Dendritic cell treated with granulocyte-macrophage colony-stimulating factor and Interleukin-4, amounts not matched to agents 40 ng/mL and 50 ng/mL, for 4 days (primary cell): Measurements from ENCODE around the gene KCTD3.

Experiments used
- H3K27ac Mint-ChIP-seq: one replicate; pipeline ENCODE4 v1.8.0; 2022; ENCODE audit warnings: mild to moderate bottlenecking, mixed read lengths
- H3K27me3 Mint-ChIP-seq: one replicate; pipeline ENCODE4 v1.8.0; 2022; ENCODE audit warnings: mild to moderate bottlenecking, mixed read lengths
- H3K36me3 Mint-ChIP-seq: one replicate; pipeline ENCODE4 v1.8.0; 2022; ENCODE audit warnings: low read depth, mixed read lengths
- H3K4me1 Mint-ChIP-seq: one replicate; pipeline ENCODE4 v1.8.0; 2022; ENCODE audit warnings: low read depth, mixed read lengths
- H3K4me3 Mint-ChIP-seq: one replicate; pipeline ENCODE4 v1.8.0; 2022; ENCODE audit warnings: mild to moderate bottlenecking, moderate library complexity, mixed read lengths
- H3K9me3 Mint-ChIP-seq: one replicate; pipeline ENCODE4 v1.8.0; 2022; ENCODE audit warnings: mixed read lengths
- intact Hi-C: fragments of 100-400 bp; cut with micrococcal nuclease; formaldehyde crosslinking; loops from one replicate; pipeline ENCODE4 v1.15.0; 2022

The KCTD3 gene

DNA sequence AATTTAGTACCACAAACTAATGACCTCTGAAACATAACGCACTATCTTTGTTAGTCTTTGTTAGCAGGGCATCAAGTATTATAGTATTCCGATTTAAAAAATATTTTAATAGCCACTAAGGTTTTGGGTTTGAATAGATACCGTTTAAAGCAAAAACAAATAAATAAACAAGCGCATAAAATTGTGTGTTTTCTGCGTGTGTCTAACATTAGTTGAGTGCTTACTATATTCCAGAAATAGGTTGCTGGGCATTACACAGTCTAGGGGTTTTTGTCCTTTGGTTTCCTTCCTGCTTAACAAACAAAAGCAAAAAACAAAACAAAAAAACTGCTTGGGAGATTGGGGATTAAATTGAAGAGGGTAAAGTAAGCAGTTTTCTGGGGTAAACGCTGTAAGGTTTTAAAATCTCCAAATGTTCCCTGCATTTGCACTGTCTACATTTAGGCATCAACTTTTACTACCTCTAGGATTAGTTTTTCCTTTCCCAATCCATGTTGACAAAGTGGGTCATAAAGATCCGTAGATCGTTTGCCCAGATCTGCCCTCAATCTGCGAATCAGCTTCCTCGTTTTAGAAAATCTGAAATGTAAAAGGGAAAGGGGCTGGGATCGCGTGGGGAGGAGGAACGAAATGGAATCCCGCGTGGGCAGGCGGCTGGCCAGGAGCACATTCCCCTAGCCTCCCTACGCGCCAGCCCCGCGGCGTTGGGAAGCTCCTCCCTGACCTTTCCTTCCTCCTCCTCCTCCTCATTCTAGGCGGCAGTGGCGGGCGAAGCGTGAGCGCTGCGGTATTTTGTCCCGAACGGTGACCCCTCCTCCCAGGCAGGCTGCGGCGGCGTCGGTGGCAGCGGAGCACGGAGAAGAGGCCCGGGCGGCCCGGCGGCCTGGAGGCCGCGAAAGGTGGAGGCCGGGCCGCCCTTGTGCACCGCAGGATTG is at the start of gene KCTD3:
KCTD3 (plus strand) TSS at position 749 of the 935 bp plus-strand sequence. CDS start 382 bp downstream, outside the sequence.
- Mint-ChIP-seq H3K27ac (peak within 1 kb of the TSS; percentile 91), H3K27me3 (no peaks in the 10 kb centered on the region), H3K36me3 (peaks cover 12% of the 10 kb centered on the region), H3K4me3 (peak within 1 kb of the TSS; percentile 89), H3K9me3 (no peaks in the 10 kb centered on the region), H3K4me1 (peaks cover 15% of the 10 kb centered on the region)
- intact Hi-C loops, result no loop called here

DNA sequence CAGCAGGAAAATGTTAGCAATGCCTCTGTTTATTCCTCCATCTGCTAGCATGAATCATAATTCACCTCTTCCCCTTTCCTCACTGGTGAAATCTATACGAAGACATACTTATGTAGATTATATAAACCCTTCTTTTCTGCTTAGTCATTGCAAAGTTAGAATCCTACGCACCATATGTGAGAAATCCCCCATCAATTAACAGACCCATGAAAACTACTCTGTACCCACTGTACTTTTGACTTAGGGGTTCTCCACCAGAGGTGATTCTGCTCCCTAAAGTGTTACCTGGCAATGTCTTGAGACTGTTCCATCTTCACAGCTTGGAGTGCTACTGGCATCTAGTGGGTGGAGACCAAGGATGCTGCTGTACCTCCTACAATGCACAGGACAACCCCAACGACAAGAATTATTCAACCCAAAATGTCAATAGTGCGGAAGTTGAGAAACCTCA is 49.6 kb upstream of the KCTD3 start:
- H3K36me3 Mint-ChIP-seq, result no peaks in the 10 kb centered on the region
- H3K9me3 Mint-ChIP-seq, result peaks cover 9% of the 10 kb centered on the region
- H3K27ac Mint-ChIP-seq, result no peak overlapping the region
- peaks cover 5% of the 10 kb centered on the region for H3K4me1 Mint-ChIP-seq
- intact Hi-C loops, result no loop called here
- H3K27me3 Mint-ChIP-seq, result peaks cover 2% of the 10 kb centered on the region
- no peak overlapping the region for H3K4me3 Mint-ChIP-seq

- Mint-ChIP-seq H3K9me3 (no peaks in the 10 kb centered on the region), H3K4me1 (peaks cover 5% of the 10 kb centered on the region), H3K27me3 (peaks cover 2% of the 10 kb centered on the region), H3K36me3 (no peaks in the 10 kb centered on the region), H3K4me3 (no peak overlapping the region), H3K27ac (no peak overlapping the region)
- intact Hi-C loops, result no loop called here
These were observed 48.5 kb upstream of the KCTD3 start for GRCh38 chr1:215518594-215518993.

DNA sequence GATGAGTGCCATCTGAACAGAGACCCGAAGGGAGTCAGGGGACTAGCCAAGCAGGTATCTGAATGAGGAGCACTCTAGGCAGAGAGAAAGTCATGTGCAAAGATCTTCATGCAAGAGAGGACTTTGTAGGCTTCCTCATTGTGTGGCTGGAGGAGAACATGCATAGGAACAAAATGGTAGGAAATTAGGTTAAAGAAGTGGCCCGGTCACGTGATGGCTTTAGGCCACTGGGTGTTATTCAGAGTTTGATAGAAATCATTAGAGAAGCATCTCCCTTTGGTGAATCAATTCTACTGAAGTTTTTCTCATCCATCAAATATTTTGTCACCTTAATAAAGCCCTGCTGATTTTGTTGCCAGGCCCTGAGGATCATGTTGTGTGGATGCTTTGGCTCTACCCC is 45.8 kb upstream of the KCTD3 start:
- peaks cover 3% of the 10 kb centered on the region for H3K27me3 Mint-ChIP-seq
- intact Hi-C loops, result no loop called here
- H3K9me3 Mint-ChIP-seq, result no peaks in the 10 kb centered on the region
- H3K4me3 Mint-ChIP-seq, result no peak overlapping the region
- H3K36me3 Mint-ChIP-seq, result no peaks in the 10 kb centered on the region
- H3K4me1 Mint-ChIP-seq, result peaks cover 5% of the 10 kb centered on the region
- H3K27ac Mint-ChIP-seq, result no peak overlapping the region

GRCh38 chr1:215523128-215523861 is 43.8 kb upstream of the KCTD3 start:
- Mint-ChIP-seq H3K4me1 (no peaks in the 10 kb centered on the region), H3K36me3 (no peaks in the 10 kb centered on the region), H3K4me3 (no peak overlapping the region), H3K9me3 (no peaks in the 10 kb centered on the region), H3K27me3 (peaks cover 3% of the 10 kb centered on the region), H3K27ac (no peak overlapping the region)
- intact Hi-C loops, result no loop called here

DNA sequence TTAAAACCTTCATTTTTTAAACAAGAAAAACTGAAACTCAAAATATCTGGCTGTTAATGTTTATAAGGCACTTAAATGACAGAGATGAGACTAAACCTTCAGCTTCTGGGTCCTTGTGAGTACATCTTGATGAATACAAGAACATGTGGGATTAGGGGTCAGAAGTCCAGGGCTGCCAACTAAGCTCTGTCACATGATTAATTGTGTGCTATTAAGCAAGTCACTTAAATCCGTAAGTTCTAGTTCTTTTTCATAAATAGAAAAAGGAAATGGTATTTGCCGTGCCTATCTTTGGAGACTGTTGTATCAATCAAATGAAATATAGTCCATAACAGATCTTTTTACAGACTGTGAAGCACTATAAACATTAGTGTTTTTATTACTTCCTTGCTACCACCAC is 43.2 kb upstream of the KCTD3 start:
- Mint-ChIP-seq H3K27me3 (peaks cover 3% of the 10 kb centered on the region), H3K27ac (no peak overlapping the region), H3K4me1 (no peaks in the 10 kb centered on the region), H3K9me3 (no peaks in the 10 kb centered on the region), H3K36me3 (no peaks in the 10 kb centered on the region), H3K4me3 (no peak overlapping the region)
- intact Hi-C loops, result no loop called here

DNA sequence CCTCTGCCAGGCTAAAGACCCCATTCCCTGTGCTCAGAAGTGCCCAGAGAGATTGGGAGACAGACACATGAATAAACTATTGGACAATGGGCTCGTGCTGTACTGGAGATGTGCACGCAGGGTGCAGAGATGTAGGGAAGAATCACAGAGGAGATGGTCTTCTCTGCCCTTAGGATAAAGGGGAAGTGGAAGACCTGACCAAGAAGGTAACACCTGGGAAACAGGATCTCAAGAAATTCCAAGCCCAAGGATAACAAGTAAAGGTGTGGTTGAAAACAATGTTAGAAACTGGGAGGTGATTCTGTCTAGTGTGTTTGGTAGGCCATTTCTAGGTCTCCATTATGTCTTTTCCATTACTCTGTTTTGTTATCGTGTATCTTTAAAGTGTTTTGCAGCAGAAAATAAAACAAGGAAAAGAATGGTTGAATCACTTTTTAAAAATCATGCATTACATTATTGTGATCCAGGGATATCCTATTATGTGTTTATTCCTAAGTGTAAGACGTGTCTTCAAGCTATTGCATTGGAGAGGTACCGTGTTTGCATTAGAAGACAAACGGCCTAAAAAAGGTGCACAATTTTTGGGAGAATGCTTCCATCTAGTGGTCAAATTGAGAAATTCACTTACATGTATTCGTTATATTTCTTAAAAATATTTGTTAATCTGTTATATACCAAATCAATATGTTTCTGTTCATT is 40.8 kb upstream of the KCTD3 start:
- no peaks in the 10 kb centered on the region for H3K36me3 Mint-ChIP-seq
- intact Hi-C loops, result loop anchor here (5.0 kb wide), 3 partner anchors 704 to 1194 kb away; no protein-coding TSS in a partner anchor
- peaks cover 3% of the 10 kb centered on the region for H3K27me3 Mint-ChIP-seq
- no peaks in the 10 kb centered on the region for H3K9me3 Mint-ChIP-seq
- peaks cover 15% of the 10 kb centered on the region for H3K4me1 Mint-ChIP-seq
- no peak overlapping the region for H3K4me3 Mint-ChIP-seq
- no peak overlapping the region for H3K27ac Mint-ChIP-seq

DNA sequence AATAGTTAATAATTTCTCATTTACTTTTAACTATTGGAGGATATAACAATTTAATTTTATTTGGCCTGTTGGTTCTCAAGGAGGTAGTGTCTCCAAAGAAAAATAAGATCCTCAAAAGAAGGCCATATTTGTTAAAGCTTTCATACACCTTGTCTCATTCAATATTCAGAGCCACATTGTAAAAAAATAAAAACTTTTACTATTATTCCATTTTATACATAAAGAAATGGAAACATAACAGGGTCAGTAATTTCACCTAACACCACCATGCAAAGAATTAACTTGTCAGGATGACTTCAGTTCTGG is 40.3 kb upstream of the KCTD3 start:
- no peaks in the 10 kb centered on the region for H3K36me3 Mint-ChIP-seq
- H3K27me3 Mint-ChIP-seq, result peaks cover 3% of the 10 kb centered on the region
- no peak overlapping the region for H3K4me3 Mint-ChIP-seq
- H3K9me3 Mint-ChIP-seq, result no peaks in the 10 kb centered on the region
- peaks cover 16% of the 10 kb centered on the region for H3K4me1 Mint-ChIP-seq
- intact Hi-C loops, result loop anchor here (5.0 kb wide), 3 partner anchors 704 to 1194 kb away; no protein-coding TSS in a partner anchor
- no peak overlapping the region for H3K27ac Mint-ChIP-seq

DNA sequence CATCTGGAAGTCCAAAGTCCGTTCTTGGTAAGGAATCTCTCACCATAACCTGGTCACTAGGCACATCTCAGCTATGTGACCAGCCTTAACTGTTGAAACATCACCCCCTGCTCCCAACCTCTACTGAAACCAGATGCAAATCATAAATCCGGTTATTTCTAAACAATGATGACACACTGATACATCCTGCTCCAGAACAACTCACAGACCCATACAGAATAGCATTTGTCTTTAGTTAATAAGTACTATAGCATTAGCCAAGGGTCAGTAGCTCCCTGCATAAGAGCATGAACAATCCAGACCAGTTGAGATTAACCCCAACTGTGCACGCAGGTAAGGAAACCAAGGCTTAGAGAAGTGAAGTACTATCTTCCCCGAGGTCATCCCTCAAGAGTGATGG is 38.0 kb upstream of the KCTD3 start:
- Mint-ChIP-seq H3K27ac (no peak overlapping the region), H3K36me3 (no peaks in the 10 kb centered on the region), H3K4me3 (no peak overlapping the region), H3K4me1 (peaks cover 16% of the 10 kb centered on the region), H3K27me3 (peaks cover 3% of the 10 kb centered on the region), H3K9me3 (peaks cover 8% of the 10 kb centered on the region)
- intact Hi-C loops, result loop anchor here (5.0 kb wide), 3 partner anchors 707 to 1197 kb away; no protein-coding TSS in a partner anchor

- peaks cover 3% of the 10 kb centered on the region for H3K27me3 Mint-ChIP-seq
- intact Hi-C loops, result loop anchor here (5.0 kb wide), 3 partner anchors 707 to 1197 kb away; no protein-coding TSS in a partner anchor
- H3K4me1 Mint-ChIP-seq, result peaks cover 16% of the 10 kb centered on the region
- no peak overlapping the region for H3K27ac Mint-ChIP-seq
- peaks cover 8% of the 10 kb centered on the region for H3K9me3 Mint-ChIP-seq
- no peaks in the 10 kb centered on the region for H3K36me3 Mint-ChIP-seq
- no peak overlapping the region for H3K4me3 Mint-ChIP-seq
These were observed 37.5 kb upstream of the KCTD3 start for GRCh38 chr1:215529571-215529970.

DNA sequence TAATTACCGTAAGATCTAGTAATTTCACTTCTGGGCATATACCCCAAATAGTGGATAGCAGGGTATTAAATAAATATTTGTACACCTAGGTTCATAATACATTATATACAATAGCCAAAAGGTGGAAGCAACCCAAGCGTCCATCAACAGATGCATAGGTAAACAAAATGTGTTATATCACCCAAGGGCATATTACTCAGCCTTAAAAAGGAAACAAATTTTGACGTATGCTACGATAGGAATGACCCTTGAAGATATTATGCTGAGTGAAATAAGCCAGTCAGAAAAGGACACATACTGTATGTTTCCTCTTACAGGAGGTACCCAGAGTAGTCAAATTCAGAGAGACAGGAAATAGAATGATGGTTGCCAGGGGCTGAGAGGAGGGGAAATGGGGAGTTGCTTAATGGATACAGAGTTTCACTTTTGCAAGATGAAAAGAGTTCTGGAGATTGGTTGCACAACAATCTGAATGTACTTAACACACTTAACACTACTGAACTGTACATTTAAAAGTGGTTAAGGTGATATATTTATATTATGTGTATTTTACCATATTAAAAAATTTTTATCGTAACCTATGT is 36.6 kb upstream of the KCTD3 start:
- peaks cover 6% of the 10 kb centered on the region for H3K27me3 Mint-ChIP-seq
- intact Hi-C loops, result no loop called here
- no peaks in the 10 kb centered on the region for H3K36me3 Mint-ChIP-seq

GRCh38 chr1:215539803-215540570 is 27.1 kb upstream of the KCTD3 start:
- peaks cover 12% of the 10 kb centered on the region for H3K4me1 Mint-ChIP-seq
- H3K27ac Mint-ChIP-seq, result no peak overlapping the region
- intact Hi-C loops, result no loop called here
- no peak overlapping the region for H3K4me3 Mint-ChIP-seq
- no peaks in the 10 kb centered on the region for H3K36me3 Mint-ChIP-seq
- no peaks in the 10 kb centered on the region for H3K9me3 Mint-ChIP-seq
- peaks cover 3% of the 10 kb centered on the region for H3K27me3 Mint-ChIP-seq

More for the DNA sequence above, 36.6 kb upstream of the KCTD3 start:
- Mint-ChIP-seq H3K4me3 (no peak overlapping the region), H3K9me3 (peaks cover 8% of the 10 kb centered on the region), H3K4me1 (peaks cover 16% of the 10 kb centered on the region), H3K27ac (no peak overlapping the region)

GRCh38 chr1:215542301-215542700 is 24.8 kb upstream of the KCTD3 start:
- Mint-ChIP-seq H3K4me1 (peaks cover 12% of the 10 kb centered on the region), H3K4me3 (no peak overlapping the region), H3K36me3 (no peaks in the 10 kb centered on the region), H3K27me3 (no peaks in the 10 kb centered on the region), H3K27ac (no peak overlapping the region), H3K9me3 (no peaks in the 10 kb centered on the region)
- intact Hi-C loops, result no loop called here
